HG02678 (cell line): ENCODE measurements around the gene TMEM239.
"Not testable (repeated sequence)": the region's sequence is repeated elsewhere in the genome, so short reads cannot be mapped to it uniquely, and the experiment has no call there.

Source experiments
- ATAC-seq: cut with Tn5 transposase; IDR thresholded peaks from one replicate; pipeline ENCODE4 v1.9.1; 2021; ENCODE audit warnings: mild to moderate bottlenecking, moderate library complexity; ENCODE audit not compliant: unreplicated experiment

TMEM239 gene

GRCh38 chr20:2799271-2799670 is 16.9 kb upstream of the TMEM239 start:
- no peak for ATAC-seq

DNA sequence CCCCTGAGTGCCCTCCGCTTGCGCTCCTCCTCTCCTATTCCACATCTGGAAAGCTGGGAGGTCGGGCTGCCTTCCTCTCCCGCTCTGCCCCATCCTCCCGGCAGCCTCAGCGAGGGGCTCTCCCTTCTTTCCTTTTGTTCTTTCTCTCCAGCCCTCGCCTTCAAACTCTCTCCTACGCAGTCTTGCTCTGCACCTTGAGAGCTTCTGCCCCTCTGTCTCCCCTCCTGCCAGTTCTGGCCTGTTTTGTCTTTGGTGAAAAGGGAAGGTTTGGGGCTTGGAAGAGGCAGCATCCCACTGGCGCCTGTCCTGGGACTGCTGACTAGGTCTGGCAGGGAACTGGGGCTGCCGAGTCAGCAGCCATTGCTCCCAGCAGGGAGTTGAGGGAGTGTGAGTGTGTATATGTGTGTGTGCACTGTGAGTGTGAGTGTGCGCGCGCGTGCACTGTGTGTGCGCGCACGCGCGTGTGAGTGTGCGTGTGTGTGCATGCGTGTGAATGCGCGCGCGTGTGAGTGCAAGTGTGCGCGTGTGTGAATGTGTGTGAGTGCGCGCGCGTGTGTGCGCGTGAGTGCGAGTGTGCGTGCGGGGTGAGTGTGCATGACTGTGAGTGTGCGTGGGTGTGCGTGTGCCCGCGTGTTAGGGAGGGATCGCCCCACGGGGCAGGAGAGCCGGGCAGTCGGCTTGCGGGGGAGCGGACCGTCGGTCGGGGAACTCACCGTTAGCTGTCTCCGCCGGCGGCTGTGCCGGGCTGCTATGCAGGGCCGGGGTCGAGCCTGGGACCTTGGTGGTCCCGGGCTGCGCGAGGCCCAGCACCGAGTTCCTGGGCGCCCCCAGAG is 16.3 kb upstream of the TMEM239 start:
- ATAC-seq = peak; percentile 25

GRCh38 chr20:2800521-2801285 is 15.5 kb upstream of the TMEM239 start, which contains the start of gene CPXM1:
CPXM1 (minus strand) TSS chr20:2800627; CDS start chr20:2800572, 55 bp downstream.
- peak; percentile 47 for ATAC-seq

DNA sequence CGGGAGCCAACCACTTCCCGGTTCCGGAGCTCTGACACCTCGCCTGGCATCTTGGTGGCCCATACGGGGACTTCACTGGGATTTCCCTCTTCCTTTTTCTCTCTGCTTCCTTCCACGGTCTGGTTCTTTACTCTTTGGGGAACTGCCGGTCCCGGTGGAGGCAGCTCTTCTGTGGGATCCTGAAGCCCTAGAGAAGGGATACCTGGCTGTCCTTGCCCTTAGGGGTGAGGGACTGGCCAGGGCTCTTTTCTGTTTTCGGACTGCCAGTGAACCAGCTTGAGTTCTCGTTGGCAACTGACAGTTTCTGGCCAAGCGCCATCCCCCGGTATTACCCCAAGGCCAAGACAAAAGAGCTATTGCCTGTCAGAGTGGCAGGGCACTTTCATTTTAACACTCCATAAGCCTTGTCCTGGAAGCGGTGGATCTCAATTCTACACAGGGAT is 14.9 kb upstream of the TMEM239 start:
- ATAC-seq = peak; percentile 19

GRCh38 chr20:2804041-2804828 is 11.9 kb upstream of the TMEM239 start:
- ATAC-seq = no peak

DNA sequence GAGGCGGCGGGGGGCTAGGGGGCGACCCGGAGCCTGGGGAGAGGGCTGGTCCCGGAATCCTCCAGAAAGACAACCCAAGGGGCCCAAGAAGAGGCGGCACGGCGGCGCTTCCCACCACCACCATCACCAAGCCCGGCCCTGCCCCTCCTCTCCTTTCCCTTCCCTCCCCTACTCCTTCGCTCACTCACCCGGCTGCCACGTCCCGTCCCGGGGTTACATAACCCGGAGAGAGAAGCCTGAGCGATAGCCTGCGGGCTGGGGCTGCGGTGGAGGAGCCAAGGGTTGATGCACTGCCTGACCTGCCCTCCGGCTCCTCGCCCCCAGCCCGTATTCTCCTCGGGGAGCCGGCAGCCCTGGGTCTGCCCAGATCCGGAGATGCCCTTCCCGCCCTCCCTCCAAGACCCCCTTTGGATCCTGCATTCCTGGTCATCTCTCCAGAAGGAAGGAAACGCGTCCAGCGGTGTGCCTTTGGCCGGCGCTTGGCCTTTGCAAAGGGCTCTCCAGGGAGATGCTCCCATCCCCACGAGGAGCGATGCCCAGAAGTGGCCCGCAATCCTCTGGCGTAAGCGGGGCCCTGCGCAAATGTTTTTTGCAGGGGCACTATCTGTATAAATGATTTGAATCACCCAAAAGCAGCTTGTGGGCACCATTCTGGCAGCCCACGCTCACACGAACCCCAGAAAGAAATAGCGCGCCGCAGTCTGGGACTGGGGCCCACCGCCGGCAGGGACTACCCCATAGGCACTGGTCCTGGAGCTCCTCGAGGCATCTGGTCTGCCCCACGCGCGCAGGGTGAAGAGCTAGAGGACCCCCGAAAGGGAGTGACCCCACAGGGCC is 11.1 kb upstream of the TMEM239 start:
- no peak for ATAC-seq

- no peak for ATAC-seq
These were observed 10.3 kb upstream of the TMEM239 start for GRCh38 chr20:2805689-2806350.

- no peak for ATAC-seq
These were observed 9.8 kb upstream of the TMEM239 start for GRCh38 chr20:2806351-2806701.

DNA sequence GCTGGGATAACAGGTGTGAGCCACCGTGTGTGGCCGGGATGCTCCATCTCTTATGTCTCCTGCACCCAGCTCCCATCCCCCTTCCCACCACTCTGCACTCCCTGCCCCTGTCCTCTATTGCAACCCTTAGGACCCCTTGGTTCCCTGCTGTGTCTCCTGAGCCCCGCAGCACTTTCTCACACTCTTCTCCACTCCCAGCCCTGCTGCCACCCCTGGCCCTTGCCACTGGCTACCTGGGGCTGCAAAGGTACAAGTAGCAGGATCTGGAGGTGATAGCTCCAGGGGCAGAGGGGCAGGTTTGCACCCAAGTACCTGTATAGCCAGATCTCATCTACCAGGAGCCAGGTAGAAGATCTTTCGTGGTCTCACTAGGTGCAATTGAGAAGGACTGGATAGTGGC is 9.1 kb upstream of the TMEM239 start:
- no peak for ATAC-seq

GRCh38 chr20:2807929-2808328 is 8.2 kb upstream of the TMEM239 start:
- not testable (repeated sequence) for ATAC-seq

DNA sequence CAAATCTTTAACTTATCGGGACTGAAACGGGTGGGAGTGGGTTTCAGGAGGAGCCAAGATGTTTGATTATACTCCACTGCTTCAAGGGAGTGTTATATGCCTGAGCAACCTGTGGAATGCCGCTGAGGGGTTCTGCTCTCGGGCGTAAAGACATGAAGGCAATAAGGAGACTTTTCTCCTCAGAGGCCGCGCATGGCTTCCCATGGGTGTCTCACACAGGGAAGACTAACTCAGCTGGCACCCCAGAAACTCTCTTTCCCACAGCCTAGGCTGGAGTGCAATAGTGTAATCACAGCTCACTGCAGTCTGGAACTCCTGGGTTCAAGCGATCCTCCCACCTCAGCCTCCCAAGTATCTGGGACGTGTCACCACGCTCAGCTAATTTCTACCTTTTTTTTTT is 6.5 kb upstream of the TMEM239 start:
- ATAC-seq = no peak

DNA sequence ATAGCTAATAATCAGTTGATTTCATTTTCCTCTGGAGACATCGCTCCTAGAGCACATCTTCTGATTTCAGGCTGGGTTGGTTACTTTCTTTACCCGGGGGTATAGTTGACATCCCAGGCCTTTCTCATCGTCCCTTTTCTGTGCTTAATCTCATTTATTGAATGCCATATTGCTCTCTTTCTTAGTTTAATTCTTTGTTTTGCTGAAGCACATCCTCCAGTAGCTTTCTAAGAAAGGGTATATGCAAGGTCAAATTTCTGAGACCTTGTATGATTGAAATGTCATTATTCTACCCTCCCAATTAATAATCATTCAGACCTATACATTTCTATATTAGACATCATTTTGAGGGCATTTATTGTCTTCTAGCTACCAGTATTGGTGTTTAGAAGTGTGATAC is 4.0 kb upstream of the TMEM239 start:
- ATAC-seq = no peak

DNA sequence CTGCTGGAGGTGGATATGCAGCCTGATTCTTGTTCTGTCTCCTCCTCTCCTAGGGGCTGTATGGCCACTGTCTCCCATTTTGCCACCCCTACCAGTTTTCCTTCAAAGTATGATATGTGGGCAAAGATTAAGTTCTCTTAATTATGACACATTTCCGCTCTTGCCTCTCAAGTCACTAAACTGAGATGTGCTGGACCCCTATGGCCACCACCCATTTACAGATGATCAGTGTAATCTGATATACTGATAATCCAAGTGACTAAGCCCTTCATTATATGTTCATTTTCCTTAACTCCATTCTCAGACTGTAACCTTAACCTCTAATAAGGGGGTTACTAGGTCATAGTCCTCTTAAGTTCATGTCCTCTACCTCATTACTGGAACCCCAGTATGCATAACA is 2.1 kb upstream of the TMEM239 start:
- no peak for ATAC-seq

- ATAC-seq = no peak
These were observed 1.5 kb upstream of the TMEM239 start, which contains the start of gene C20orf141 for GRCh38 chr20:2814587-2815051. C20orf141 (plus strand) TSS chr20:2814987; CDS start chr20:2815185, 198 bp downstream.

DNA sequence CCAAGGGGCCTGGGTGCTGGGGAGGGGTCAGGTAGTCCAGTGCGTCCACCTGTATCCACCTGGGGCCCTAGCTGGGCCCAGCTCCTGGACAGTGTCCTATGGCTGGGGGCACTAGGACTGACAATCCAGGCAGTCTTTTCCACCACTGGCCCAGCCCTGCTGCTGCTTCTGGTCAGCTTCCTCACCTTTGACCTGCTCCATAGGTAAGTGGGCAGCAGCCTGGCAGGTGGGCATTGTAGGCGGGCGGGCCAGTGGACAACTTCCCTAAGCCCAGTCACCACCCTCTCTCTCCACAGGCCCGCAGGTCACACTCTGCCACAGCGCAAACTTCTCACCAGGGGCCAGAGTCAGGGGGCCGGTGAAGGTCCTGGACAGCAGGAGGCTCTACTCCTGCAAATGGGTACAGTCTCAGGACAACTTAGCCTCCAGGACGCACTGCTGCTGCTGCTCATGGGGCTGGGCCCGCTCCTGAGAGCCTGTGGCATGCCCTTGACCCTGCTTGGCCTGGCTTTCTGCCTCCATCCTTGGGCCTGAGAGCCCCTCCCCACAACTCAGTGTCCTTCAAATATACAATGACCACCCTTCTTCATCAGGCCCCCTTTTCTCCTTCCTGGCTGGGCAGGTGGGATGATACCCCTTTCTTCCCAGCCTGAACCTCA is 793 bp upstream of the TMEM239 start:
- ATAC-seq = no peak

DNA sequence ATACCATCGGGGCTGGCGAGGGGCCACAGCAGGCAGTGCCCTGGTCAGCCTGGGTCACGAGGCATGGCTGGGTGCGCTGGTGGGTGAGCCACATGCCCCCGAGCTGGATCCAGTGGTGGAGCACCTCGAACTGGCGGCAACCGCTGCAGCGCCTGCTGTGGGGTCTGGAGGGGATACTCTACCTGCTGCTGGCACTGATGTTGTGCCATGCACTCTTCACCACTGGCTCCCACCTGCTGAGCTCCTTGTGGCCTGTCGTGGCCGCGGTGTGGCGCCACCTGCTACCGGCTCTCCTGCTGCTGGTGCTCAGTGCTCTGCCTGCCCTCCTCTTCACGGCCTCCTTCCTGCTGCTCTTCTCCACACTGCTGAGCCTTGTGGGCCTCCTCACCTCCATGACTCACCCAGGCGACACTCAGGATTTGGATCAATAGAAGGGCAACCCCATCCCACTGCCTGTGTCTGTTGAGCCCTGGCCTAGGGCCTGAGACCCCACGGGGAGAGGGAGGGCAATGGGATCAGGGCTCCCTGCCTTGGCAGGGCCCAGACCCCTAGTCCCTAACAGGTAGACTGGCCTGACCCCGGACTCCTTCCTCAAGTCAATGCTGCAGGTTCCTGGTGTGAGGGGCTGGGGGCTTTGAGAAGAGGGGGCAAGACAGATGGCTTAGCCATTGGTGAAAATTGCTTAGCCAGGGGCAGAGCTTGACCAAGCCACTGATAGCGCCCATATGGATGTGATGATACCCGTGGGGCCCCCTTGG is 598 bp downstream of the TMEM239 start:
- no peak for ATAC-seq

- no peak for ATAC-seq
These were observed 1.2 kb downstream of the TMEM239 start for GRCh38 chr20:2817341-2817726.

DNA sequence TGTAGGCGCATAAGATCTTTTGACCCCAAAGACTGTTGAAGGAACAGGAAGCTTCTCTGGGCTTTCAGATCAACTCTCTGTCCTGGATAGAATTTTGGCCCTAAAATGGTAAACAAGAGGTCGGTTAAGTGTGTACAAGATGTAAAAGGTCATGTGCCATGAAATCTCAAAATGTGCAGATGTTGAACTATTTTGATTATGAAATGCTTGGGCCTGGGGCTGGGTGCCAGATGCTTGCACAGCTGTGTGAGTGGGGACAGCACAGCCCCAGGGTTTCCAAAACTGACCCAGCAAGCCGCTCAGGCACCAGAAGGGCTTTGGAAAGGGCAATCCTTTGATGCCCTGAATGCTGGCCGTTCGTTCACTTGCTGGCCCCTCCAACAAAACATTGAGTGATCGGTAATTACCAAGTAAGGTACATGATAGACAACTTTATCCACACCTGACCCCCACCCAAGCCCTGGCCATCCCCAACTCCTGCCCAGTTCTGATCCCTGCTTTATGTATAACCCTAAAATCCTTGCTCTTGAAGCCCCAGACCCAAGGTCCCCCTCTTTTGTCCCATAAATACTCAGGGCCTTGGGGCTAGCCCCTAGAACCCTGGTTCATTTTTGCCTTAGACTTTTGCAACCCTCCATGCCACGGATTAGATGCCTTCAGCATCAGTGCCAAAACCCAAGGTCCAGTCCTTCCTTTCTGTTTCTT is 1.9 kb downstream of the TMEM239 start:
- no peak for ATAC-seq
